Ascending aorta (tissue), 2 donors: Measurements from ENCODE around the gene CTU1. TPM values are rescaled to one million over a fixed set of nuclear protein-coding genes. Genes with fewer than 3 reads are reported as not detected.
A peak's percentile ranks its signal among the peaks of the same experiment; 100 is the strongest.

ENCODE experiments used
- DNase-seq, 2 donors: peaks; one replicate each; pipeline ENCODE4 v3.0.0-alpha.2; 2019; ENCODE audit warnings: low spot score in 2 of 2
- H3K27ac ChIP-seq, 2 donors: fragments of 200-600 bp; sonication (generic); one replicate each; pipeline ENCODE4 v1.5.1; 2016 to 2017; ENCODE audit warnings: mild to moderate bottlenecking in 1 of 2
- H3K27me3 ChIP-seq: fragments of 200-600 bp; sonication (generic); one replicate; pipeline ENCODE4 v1.5.1; 2017
- H3K36me3 ChIP-seq, 2 donors: fragments of 200-600 bp; sonication (generic); one replicate each; pipeline ENCODE4 v1.5.1; 2016
- H3K4me1 ChIP-seq, 2 donors: fragments of 200-600 bp; sonication (generic); one replicate each; pipeline ENCODE4 v1.5.1; 2016 to 2017; ENCODE audit warnings: mild to moderate bottlenecking in 1 of 2
- H3K4me3 ChIP-seq, 2 donors: fragments of 200-600 bp; sonication (generic); one replicate each; pipeline ENCODE4 v1.5.1; 2016 to 2017; ENCODE audit warnings: mild to moderate bottlenecking in 1 of 2
- H3K9me3 ChIP-seq, 2 donors: fragments of 200-600 bp; sonication (generic); one replicate each; pipeline ENCODE4 v1.5.1; 2016
- intact Hi-C: fragments of 100-400 bp; cut with DNase I; formaldehyde crosslinking; loops from one replicate; pipeline ENCODE4 v1.15.1; 2023
- total RNA-seq: library from RNA; depleted of rRNA; stranded (reverse); fragments of >200 nt; gene quantifications from one replicate; pipeline ENCODE4 v1.1.0, GENCODE V29; 2016
- TF ChIP-seq, protein P1 (sequence below), 3 experiments: fragments of 200-600 bp in 2 of 3; fragments of 450-650 bp in 1 of 3; sonication (generic) in 2 of 3; IDR thresholded peaks; one replicate each; pipeline ENCODE4 v1.5.1; 2016 to 2019; ENCODE audit warnings: antibody characterized with exemption in 3 of 3, mild to moderate bottlenecking in 1 of 3, moderate library complexity in 1 of 3

Gene CTU1
- total RNA-seq, 1 donor from 2014 or later = 8.9 TPM

DNA sequence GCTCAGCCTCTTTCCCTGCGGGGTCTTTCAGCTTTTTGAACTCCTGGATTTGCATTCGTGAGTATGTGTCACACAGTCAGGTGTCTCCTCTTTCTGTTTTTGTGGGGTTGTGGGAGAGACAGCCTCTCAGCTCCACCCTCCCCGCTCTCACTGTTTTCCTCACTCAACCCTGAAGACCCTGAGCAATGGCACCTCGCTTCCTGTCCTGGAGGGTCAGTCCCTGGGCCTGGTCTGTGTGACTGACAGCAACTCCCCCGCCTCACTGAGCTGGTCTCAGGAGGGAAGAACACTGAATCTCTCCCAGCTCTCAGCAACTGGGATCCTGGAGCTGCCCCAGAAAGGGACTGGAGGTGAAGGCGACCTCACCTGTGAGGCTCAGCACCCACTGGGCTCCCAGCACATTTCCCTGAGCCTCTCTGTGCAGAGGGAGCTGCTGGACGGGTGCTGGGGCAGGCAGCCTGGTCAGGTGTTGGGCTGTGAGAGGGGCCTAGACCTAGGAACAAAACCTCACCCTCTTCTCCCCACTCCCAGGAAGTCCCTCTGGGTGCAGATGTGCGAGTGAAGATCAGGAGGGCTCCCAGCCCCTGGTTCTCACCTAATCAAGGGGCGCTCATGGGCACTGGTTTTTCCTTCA is 29.7 kb upstream of the CTU1 start:
- no peaks in the 10 kb centered on the region for H3K27me3 ChIP-seq
- peak in 1 of 2 donors; percentile 40 for DNase-seq
- H3K9me3 ChIP-seq = no peaks in the 10 kb centered on the region
- intact Hi-C loops = no loop called here
- H3K4me3 ChIP-seq = no peak overlapping the region
- TF ChIP-seq, protein P1, sequence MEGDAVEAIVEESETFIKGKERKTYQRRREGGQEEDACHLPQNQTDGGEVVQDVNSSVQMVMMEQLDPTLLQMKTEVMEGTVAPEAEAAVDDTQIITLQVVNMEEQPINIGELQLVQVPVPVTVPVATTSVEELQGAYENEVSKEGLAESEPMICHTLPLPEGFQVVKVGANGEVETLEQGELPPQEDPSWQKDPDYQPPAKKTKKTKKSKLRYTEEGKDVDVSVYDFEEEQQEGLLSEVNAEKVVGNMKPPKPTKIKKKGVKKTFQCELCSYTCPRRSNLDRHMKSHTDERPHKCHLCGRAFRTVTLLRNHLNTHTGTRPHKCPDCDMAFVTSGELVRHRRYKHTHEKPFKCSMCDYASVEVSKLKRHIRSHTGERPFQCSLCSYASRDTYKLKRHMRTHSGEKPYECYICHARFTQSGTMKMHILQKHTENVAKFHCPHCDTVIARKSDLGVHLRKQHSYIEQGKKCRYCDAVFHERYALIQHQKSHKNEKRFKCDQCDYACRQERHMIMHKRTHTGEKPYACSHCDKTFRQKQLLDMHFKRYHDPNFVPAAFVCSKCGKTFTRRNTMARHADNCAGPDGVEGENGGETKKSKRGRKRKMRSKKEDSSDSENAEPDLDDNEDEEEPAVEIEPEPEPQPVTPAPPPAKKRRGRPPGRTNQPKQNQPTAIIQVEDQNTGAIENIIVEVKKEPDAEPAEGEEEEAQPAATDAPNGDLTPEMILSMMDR (IDR thresholded peaks at IDR 0.05) = no peak
- H3K27ac ChIP-seq = peak overlapping the region in 1 of 2 donors; percentile 32
- no peaks in the 10 kb centered on the region for H3K4me1 ChIP-seq
- no peaks in the 10 kb centered on the region for H3K36me3 ChIP-seq

DNA sequence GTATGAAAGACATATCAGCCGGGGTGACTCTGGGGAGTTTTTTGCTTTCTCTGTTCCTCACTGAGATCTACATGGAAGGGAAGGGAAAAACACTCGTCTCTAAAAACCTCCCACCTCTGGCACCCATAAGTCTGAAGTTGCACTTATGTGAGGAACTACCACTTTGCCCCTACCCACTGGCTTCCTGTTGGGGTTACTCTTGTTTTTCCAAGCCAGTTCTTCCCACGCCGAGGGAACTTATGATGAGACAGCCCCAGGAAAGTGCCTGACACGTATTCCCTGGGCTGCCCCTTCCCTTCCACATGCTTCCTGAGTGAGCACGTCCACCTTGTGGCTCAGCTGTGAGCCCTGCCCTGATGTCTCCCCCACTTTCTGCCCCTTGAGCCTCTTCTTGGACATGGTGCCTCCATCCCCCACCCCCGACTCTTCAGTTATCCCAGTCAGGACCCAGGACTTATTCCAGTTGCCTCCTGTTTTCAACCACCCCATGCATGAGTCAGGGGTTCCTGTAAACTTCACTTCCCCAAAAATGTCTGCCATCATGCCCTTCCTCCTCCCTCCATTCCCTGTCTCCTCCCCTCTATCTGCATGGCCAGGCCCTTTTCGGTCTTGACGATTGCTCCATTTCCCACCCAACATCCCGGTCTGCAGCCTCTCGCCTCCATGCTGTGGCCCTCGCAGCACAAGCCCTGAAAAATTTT is 28.8 kb upstream of the CTU1 start:
- no peaks in the 10 kb centered on the region for H3K27me3 ChIP-seq

DNA sequence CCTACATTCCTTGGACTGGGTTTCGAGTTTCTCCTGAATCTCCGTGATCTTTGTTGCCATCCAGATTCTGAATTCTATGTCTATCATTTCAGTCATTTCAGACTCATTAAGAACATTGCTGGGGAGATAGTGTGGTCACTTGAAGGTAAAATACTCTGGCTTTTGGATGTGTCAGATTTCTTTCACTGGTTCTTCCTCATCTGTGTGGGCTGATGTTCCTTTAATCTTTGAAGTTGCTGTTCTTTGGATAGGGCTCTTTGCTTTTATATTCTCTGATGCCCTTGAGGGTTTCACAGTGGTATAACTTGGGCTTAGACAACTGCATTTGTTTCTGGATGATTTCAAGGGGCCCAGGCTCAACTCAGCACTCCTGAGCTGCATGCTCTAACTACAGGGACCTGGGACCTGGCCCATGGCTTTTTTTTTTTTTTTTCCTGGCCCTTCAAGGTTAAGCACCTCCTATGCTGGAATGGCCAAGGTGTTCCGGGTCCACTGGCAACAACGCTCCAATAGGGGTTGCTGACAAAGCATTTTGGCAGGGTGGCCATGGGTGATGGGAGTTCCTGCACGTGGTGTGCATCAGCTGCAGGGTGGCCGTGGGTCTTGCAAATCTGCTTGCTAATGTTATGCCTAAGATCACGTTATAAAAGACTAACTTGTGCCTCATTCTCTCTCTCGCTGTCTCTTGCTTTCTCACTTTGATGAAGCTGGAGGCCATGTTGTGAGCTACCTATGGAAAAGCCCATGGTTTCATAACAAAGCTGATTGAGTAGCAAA is 28.0 kb upstream of the CTU1 start:
- H3K27ac ChIP-seq = no peak overlapping the region
- no peaks in the 10 kb centered on the region for H3K27me3 ChIP-seq

More for the DNA sequence above, 28.8 kb upstream of the CTU1 start:
- intact Hi-C loops = no loop called here
- Histone ChIP-seq H3K4me1 (no peaks in the 10 kb centered on the region), H3K36me3 (no peaks in the 10 kb centered on the region), H3K4me3 (no peak overlapping the region), H3K27ac (peak overlapping the region in 1 of 2 donors; percentile 32), H3K9me3 (no peaks in the 10 kb centered on the region)
- TF ChIP-seq, protein P1 (IDR thresholded peaks at IDR 0.05) = no peak
- DNase-seq = peak in 1 of 2 donors; percentile 66

DNA sequence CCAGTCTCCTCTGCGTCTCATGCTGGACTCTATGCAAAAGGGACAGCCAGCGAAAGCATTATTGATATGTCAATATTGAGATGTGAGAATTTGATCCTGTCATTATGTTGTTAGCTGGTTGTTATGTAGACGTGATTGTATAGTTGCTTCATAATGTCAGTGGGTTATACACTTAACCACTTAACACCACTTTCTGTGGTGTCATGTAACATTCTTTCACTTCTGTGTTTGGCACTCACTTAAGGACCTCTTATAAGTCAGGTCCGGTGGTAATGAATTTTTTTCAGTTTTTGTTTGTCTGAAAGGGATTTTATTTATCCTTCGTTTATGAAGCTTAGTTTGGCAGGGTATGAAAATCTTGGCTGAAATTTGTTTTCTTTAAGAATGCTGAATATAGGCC is 26.8 kb upstream of the CTU1 start:
- TF ChIP-seq, protein P1 (IDR thresholded peaks at IDR 0.05) = no peak
- Histone ChIP-seq H3K9me3 (no peaks in the 10 kb centered on the region), H3K4me3 (no peak overlapping the region), H3K4me1 (no peaks in the 10 kb centered on the region), H3K27me3 (no peaks in the 10 kb centered on the region), H3K27ac (no peak overlapping the region), H3K36me3 (no peaks in the 10 kb centered on the region)
- DNase-seq = no peak
- intact Hi-C loops = no loop called here

More for the DNA sequence above, 28.0 kb upstream of the CTU1 start:
- no peaks in the 10 kb centered on the region for H3K36me3 ChIP-seq
- H3K4me1 ChIP-seq = no peaks in the 10 kb centered on the region
- intact Hi-C loops = no loop called here
- no peak overlapping the region for H3K4me3 ChIP-seq
- DNase-seq = peak in 1 of 2 donors; percentile 56
- H3K9me3 ChIP-seq = no peaks in the 10 kb centered on the region
- TF ChIP-seq, protein P1 (IDR thresholded peaks at IDR 0.05) = no peak

DNA sequence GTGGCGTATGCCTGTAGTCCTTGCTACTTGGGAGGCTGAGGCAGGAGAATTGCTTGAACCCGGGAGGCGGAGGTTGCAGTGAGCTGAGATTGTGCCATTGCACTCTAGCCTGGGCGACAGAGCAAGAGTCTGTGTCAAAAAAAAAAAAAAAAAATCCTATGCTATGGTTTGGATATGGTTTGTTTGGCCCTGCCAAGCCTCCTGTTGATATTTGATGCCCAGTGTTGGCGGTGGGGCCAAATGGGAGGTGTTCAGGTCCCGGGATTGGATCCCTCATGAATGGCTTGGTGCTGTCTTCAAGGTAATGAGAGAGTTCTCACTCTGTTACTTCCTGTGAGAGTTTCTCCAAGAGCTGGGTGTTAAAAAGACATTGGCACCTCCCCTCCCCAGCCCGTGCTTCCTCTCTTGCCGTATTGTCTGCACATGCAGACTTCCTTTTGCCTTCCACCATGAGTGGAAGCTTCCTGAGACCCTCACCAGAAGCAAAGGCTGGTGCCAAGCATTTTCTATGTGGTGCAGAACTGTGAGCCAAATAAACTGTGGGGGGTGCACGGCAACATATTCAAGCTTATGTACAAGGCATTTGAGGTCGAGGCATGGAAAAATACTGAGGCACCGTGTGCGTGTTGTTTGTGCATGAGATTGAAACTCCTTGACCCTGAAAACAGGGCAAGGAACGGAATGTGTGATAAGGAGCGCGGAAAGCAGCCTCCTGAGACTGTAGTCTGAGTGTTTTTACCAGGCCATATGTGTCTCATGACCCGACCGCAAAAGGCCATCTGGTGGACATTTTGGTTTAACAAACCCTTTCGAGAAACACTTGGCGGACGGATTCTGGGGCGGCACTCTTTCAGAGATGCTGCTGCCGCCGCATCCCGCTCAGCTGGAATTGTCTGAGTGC is 23.8 kb upstream of the CTU1 start:
- no peak overlapping the region for H3K4me3 ChIP-seq
- no peaks in the 10 kb centered on the region for H3K27me3 ChIP-seq
- TF ChIP-seq, protein P1 (IDR thresholded peaks at IDR 0.05) = peak in 1 of 3 experiments; percentile 4
- peak in 1 of 2 donors; percentile 62 for DNase-seq
- no peaks in the 10 kb centered on the region for H3K36me3 ChIP-seq
- no peaks in the 10 kb centered on the region for H3K4me1 ChIP-seq
- H3K27ac ChIP-seq = no peak overlapping the region
- H3K9me3 ChIP-seq = no peaks in the 10 kb centered on the region
- intact Hi-C loops = no loop called here
